ENCODE results near the gene AKR1C8. TPM values are rescaled to one million over a fixed set of nuclear protein-coding genes. Genes with fewer than 3 reads are reported as not detected.

Gene AKR1C8
- total and polyA plus RNA-seq, 2 of the 13 experiments (the other 11 are each of a cell fraction or from before 2014, with no cell fraction given): 0.12 TPM; not detected in 1

GRCh38 chr10:5198386-5198785 is 13.4 kb upstream of the AKR1C8 start:
- no peaks in the 10 kb centered on the region for H3K79me2 ChIP-seq (ENCODE audit: insufficient read depth, low read length)
- no peak overlapping the region for H3K4me3 ChIP-seq (replicated peaks in 1 of 3; ENCODE audit: insufficient read depth in 1 of 3, low read depth in 2 of 3, low read length in 3 of 3)
- no peak for ATAC-seq
- intact Hi-C loops (cut with micrococcal nuclease; ENCODE audit: unreplicated experiment) (no loop called here), in situ Hi-C loops (cut with HindIII; ENCODE audit: extremely low pct_ligation_motif_present, low pct_unique_long_range_greater_than_20kb) (no loop called here)
- peaks cover 5% of the 10 kb centered on the region; the same call in 1 of the 2 replicates for H3K9me3 ChIP-seq (ENCODE audit: low read length)
- ChIA-PET POLR2A (no interaction called here), CTCF (ENCODE audit: low intra/inter-chr PET ratio, low total read pairs) (no interaction called here)
- DNase-seq (ENCODE audit: low spot score): no peak
- no peaks in the 10 kb centered on the region for H4K20me1 ChIP-seq (ENCODE audit: insufficient read depth, low read length)
- no peaks in the 10 kb centered on the region for H3K36me3 ChIP-seq (replicated peaks in 1 of 2; ENCODE audit: control insufficient read depth in 1 of 2, insufficient read depth in 2 of 2, low read length in 2 of 2)
- peaks cover 42% of the 10 kb centered on the region for H3K4me1 ChIP-seq (ENCODE audit: insufficient read depth, low read length)
- no peak overlapping the region for H2AFZ ChIP-seq (ENCODE audit: low read length)
- no peak overlapping the region for H3K9ac ChIP-seq (ENCODE audit: insufficient read depth, low read depth, low read length)
- no TSS peak for BruUV-seq (replicated peaks)
- H3K27ac ChIP-seq (ENCODE audit: extremely low read length, insufficient read depth, low read length): no peak overlapping the region
- no peak overlapping the region for H3K4me2 ChIP-seq (ENCODE audit: low read depth, low read length)
- H3K27me3 ChIP-seq (ENCODE audit: control insufficient read depth in 1 of 2, insufficient read depth in 2 of 2, low read length in 2 of 2): no peaks in the 10 kb centered on the region
- WGBS (ENCODE audit: low lambda C conversion rate): 98% methylated on average over 3 of the region's 3 CpGs
- FAIRE-seq: no peak
- TF ChIP-seq, protein P1, sequence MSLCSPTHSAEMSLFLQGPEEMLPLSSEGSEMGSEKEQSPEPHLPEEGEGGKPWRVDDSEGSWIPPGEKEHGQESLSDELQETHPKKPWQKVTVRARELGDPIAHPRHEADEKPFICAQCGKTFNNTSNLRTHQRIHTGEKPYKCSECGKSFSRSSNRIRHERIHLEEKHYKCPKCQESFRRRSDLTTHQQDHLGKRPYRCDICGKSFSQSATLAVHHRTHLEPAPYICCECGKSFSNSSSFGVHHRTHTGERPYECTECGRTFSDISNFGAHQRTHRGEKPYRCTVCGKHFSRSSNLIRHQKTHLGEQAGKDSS (CRISPR knock-in tag; IDR thresholded peaks at IDR 0.05; ENCODE audit: borderline replicate concordance, low read depth): no peak
- TF ChIP-seq, protein P2, sequence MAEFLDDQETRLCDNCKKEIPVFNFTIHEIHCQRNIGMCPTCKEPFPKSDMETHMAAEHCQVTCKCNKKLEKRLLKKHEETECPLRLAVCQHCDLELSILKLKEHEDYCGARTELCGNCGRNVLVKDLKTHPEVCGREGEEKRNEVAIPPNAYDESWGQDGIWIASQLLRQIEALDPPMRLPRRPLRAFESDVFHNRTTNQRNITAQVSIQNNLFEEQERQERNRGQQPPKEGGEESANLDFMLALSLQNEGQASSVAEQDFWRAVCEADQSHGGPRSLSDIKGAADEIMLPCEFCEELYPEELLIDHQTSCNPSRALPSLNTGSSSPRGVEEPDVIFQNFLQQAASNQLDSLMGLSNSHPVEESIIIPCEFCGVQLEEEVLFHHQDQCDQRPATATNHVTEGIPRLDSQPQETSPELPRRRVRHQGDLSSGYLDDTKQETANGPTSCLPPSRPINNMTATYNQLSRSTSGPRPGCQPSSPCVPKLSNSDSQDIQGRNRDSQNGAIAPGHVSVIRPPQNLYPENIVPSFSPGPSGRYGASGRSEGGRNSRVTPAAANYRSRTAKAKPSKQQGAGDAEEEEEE (CRISPR knock-in tag; IDR thresholded peaks at IDR 0.05; ENCODE audit: borderline replicate concordance): no peak
- TF ChIP-seq GATAD1 (CRISPR knock-in tag; IDR thresholded peaks at IDR 0.05) (no peak), ZBTB7A (CRISPR knock-in tag; IDR thresholded peaks at IDR 0.05) (no peak), NR2C2 (CRISPR knock-in tag; IDR thresholded peaks at IDR 0.05; ENCODE audit: borderline replicate concordance) (no peak), HOXA5 (CRISPR knock-in tag; IDR thresholded peaks at IDR 0.05) (no peak), ZFP62 (CRISPR knock-in tag; IDR thresholded peaks at IDR 0.05) (no peak), AKAP8 (CRISPR knock-in tag; IDR thresholded peaks at IDR 0.05) (no peak), PBX3 (CRISPR knock-in tag; IDR thresholded peaks at IDR 0.05; ENCODE audit: borderline replicate concordance) (no peak), MLLT10 (CRISPR knock-in tag; IDR thresholded peaks at IDR 0.05) (no peak), ZNF432 (CRISPR knock-in tag; IDR thresholded peaks at IDR 0.05; ENCODE audit: borderline replicate concordance) (no peak), ZNF253 (CRISPR knock-in tag; IDR thresholded peaks at IDR 0.05; ENCODE audit: borderline replicate concordance) (no peak), CTCF (CRISPR knock-in tag; IDR thresholded peaks at IDR 0.05) (no peak), BATF2 (CRISPR knock-in tag; IDR thresholded peaks at IDR 0.05) (no peak), TGIF2 (CRISPR knock-in tag; IDR thresholded peaks at IDR 0.05) (no peak), ZNF180 (CRISPR knock-in tag; IDR thresholded peaks at IDR 0.05; ENCODE audit: borderline replicate concordance, low read depth) (no peak), ZNF468 (CRISPR knock-in tag; IDR thresholded peaks at IDR 0.05) (no peak), MAFF (IDR thresholded peaks at IDR 0.05; ENCODE audit: low read depth, low read length) (no peak)
- TF ChIP-seq, protein P3, sequence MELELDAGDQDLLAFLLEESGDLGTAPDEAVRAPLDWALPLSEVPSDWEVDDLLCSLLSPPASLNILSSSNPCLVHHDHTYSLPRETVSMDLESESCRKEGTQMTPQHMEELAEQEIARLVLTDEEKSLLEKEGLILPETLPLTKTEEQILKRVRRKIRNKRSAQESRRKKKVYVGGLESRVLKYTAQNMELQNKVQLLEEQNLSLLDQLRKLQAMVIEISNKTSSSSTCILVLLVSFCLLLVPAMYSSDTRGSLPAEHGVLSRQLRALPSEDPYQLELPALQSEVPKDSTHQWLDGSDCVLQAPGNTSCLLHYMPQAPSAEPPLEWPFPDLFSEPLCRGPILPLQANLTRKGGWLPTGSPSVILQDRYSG (CRISPR knock-in tag; IDR thresholded peaks at IDR 0.05): no peak

All from HepG2 (cell line).